ENCODE results near the gene AOAH.

The AOAH gene

GRCh38 chr7:36532981-36533499 is 191.3 kb downstream of the AOAH start:
- DNase-seq (ENCODE audit: low read depth): no peak
- Histone ChIP-seq H3K4me3 (ENCODE audit: low read length) (no peak overlapping the region), H3K4me1 (ENCODE audit: control insufficient read depth, insufficient read depth, low read length) (no peaks in the 10 kb centered on the region), H3K9ac (ENCODE audit: low read length) (no peak overlapping the region), H3K36me3 (ENCODE audit: control insufficient read depth, insufficient read depth, low read length, severe bottlenecking) (no peaks in the 10 kb centered on the region), H3K27me3 (replicated peaks; ENCODE audit: control insufficient read depth, insufficient read depth, low read length) (peaks cover 23% of the 10 kb centered on the region), H3K9me3 (ENCODE audit: control insufficient read depth, low read length) (no peaks in the 10 kb centered on the region)

DNA sequence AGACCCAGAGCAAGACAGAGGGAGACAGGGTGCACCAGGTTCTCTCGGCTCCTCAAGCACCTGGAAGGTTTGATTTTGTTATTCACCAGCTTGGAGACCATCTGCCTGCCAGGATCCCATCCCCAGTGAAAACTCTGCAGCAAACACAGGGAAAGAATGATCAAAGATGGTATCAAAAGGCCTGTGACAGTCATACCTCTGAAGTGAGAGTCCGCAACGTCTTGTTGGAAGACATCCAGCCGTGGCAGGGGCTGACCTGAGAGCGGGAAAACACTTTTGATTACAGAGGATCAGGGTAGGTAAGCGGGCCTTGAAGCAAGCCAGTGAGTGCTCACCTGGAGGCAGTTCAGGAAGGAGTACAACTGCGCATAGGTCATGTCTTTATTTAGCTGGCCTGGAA is 192.3 kb downstream of the AOAH start:
- Histone ChIP-seq H3K4me1 (ENCODE audit: control insufficient read depth, insufficient read depth, low read length) (peaks cover 4% of the 10 kb centered on the region), H3K9ac (ENCODE audit: low read length) (no peak overlapping the region), H3K27me3 (replicated peaks; ENCODE audit: control insufficient read depth, insufficient read depth, low read length) (peaks cover 23% of the 10 kb centered on the region), H3K36me3 (ENCODE audit: control insufficient read depth, insufficient read depth, low read length, severe bottlenecking) (no peaks in the 10 kb centered on the region), H3K9me3 (ENCODE audit: control insufficient read depth, low read length) (no peaks in the 10 kb centered on the region), H3K4me3 (ENCODE audit: low read length) (no peak overlapping the region)
- no peak for DNase-seq (ENCODE audit: low read depth)

- H3K4me1 ChIP-seq (ENCODE audit: control insufficient read depth, insufficient read depth, low read length): peaks cover 7% of the 10 kb centered on the region
- H3K9ac ChIP-seq (ENCODE audit: low read length): no peak overlapping the region
- no peak overlapping the region for H3K4me3 ChIP-seq (ENCODE audit: low read length)
- H3K36me3 ChIP-seq (ENCODE audit: control insufficient read depth, insufficient read depth, low read length, severe bottlenecking): no peaks in the 10 kb centered on the region
- peaks cover 23% of the 10 kb centered on the region for H3K27me3 ChIP-seq (replicated peaks; ENCODE audit: control insufficient read depth, insufficient read depth, low read length)
- no peak for DNase-seq (ENCODE audit: low read depth)
- H3K9me3 ChIP-seq (ENCODE audit: control insufficient read depth, low read length): no peaks in the 10 kb centered on the region
Measured at GRCh38 chr7:36530456-36530855, 193.8 kb downstream of the AOAH start.

GRCh38 chr7:36527549-36527913 is 196.8 kb downstream of the AOAH start:
- no peak overlapping the region for H3K9ac ChIP-seq (ENCODE audit: low read length)
- H3K4me3 ChIP-seq (ENCODE audit: low read length): no peak overlapping the region
- H3K36me3 ChIP-seq (ENCODE audit: control insufficient read depth, insufficient read depth, low read length, severe bottlenecking): no peaks in the 10 kb centered on the region
- H3K27me3 ChIP-seq (replicated peaks; ENCODE audit: control insufficient read depth, insufficient read depth, low read length): peaks cover 21% of the 10 kb centered on the region
- peaks cover 7% of the 10 kb centered on the region for H3K4me1 ChIP-seq (ENCODE audit: control insufficient read depth, insufficient read depth, low read length)
- no peaks in the 10 kb centered on the region for H3K9me3 ChIP-seq (ENCODE audit: control insufficient read depth, low read length)
- DNase-seq (ENCODE audit: low read depth): no peak

DNA sequence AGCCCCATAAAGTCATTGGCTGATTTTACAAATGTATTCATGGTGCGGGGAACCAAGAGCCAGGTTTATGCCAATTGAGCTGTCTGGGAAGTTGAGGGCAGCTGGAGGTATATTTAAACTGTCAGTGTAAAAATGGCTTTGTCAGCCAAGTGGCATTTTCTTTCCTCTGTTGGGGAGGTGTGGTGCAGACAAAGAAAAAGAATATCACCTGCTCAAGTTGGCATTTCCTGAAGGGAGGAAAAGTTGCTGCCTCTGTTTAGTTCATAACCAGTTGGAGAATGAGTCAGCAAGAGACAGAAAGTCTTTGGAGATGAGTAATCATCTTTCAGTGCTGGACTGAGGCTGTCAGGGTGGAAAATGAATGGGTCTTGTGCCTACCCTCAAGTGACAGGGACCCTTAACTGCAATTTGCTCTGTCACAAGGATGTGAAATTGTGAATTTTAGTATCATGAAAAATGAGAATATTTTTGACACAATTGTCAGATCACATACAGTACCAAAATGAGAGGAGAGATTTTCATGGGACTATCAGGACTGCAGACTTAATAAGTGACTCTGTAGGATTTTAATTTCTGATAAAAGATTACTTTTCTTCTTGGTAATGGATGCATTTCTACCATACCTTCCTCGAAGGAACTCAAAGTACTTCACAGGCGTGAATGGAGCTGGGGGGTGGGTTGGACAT is 197.3 kb downstream of the AOAH start:
- Histone ChIP-seq H3K4me3 (ENCODE audit: low read length) (no peak overlapping the region), H3K4me1 (ENCODE audit: control insufficient read depth, insufficient read depth, low read length) (peaks cover 7% of the 10 kb centered on the region), H3K9me3 (ENCODE audit: control insufficient read depth, low read length) (no peaks in the 10 kb centered on the region), H3K36me3 (ENCODE audit: control insufficient read depth, insufficient read depth, low read length, severe bottlenecking) (no peaks in the 10 kb centered on the region), H3K9ac (ENCODE audit: low read length) (no peak overlapping the region), H3K27me3 (replicated peaks; ENCODE audit: control insufficient read depth, insufficient read depth, low read length) (peaks cover 21% of the 10 kb centered on the region)
- peak; percentile 68 for DNase-seq (ENCODE audit: low read depth)

- H3K9me3 ChIP-seq (ENCODE audit: control insufficient read depth, low read length): no peaks in the 10 kb centered on the region
- H3K4me1 ChIP-seq (ENCODE audit: control insufficient read depth, insufficient read depth, low read length): peaks cover 7% of the 10 kb centered on the region
- no peaks in the 10 kb centered on the region for H3K36me3 ChIP-seq (ENCODE audit: control insufficient read depth, insufficient read depth, low read length, severe bottlenecking)
- peaks cover 25% of the 10 kb centered on the region for H3K27me3 ChIP-seq (replicated peaks; ENCODE audit: control insufficient read depth, insufficient read depth, low read length)
- no peak overlapping the region for H3K9ac ChIP-seq (ENCODE audit: low read length)
- H3K4me3 ChIP-seq (ENCODE audit: low read length): no peak overlapping the region
- no peak for DNase-seq (ENCODE audit: low read depth)
Measured at GRCh38 chr7:36523371-36524101, 200.8 kb downstream of the AOAH start.

- H3K9me3 ChIP-seq (ENCODE audit: control insufficient read depth, low read length): no peaks in the 10 kb centered on the region
- H3K4me3 ChIP-seq (ENCODE audit: low read length): no peak overlapping the region
- no peaks in the 10 kb centered on the region for H3K36me3 ChIP-seq (ENCODE audit: control insufficient read depth, insufficient read depth, low read length, severe bottlenecking)
- no peak for DNase-seq (ENCODE audit: low read depth)
- peaks cover 7% of the 10 kb centered on the region for H3K4me1 ChIP-seq (ENCODE audit: control insufficient read depth, insufficient read depth, low read length)
- no peak overlapping the region for H3K9ac ChIP-seq (ENCODE audit: low read length)
- H3K27me3 ChIP-seq (replicated peaks; ENCODE audit: control insufficient read depth, insufficient read depth, low read length): peaks cover 25% of the 10 kb centered on the region
Measured at GRCh38 chr7:36522453-36523007, 201.8 kb downstream of the AOAH start.

DNA sequence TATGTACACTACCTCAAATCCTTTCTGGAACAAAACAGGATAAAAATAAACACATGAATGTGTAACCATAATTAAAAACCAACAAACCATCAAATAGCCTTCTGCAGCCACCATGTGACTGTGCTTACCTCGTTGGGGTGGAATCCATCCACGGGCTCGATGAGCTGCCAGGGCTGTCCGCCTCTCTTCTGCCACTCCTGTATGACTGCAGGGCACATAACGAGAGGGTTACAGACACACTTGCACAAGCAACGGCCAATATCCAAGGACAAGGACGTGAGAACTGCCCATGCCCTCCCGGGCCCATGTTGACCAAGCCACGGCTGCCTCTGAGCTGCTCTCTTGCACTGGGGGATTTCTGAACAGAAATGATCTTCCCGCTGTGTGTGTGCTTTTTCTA is 202.4 kb downstream of the AOAH start:
- H3K27me3 ChIP-seq (replicated peaks; ENCODE audit: control insufficient read depth, insufficient read depth, low read length): peaks cover 25% of the 10 kb centered on the region
- DNase-seq (ENCODE audit: low read depth): peak; percentile 12

DNA sequence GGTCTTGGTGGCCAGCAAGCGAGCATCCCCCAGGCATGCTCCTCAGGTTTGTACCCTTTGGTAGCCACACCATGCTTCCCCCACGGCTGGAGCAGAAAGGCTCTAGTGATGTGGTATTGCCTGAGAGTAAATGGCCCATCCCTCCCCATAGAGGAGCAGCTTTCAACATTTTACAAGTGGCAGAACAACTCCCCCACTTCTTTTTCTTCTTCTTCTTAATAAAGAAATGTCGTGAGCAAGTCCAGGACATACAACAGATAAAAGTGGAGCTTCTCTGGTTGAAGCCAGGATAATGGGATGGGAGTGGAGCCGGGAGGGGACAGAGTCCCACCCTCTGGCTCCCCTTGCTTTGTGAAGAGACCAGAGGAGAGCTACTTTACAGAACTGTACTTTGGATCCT is 203.2 kb downstream of the AOAH start:
- Histone ChIP-seq H3K27me3 (replicated peaks; ENCODE audit: control insufficient read depth, insufficient read depth, low read length) (peaks cover 25% of the 10 kb centered on the region), H3K4me1 (ENCODE audit: control insufficient read depth, insufficient read depth, low read length) (no peaks in the 10 kb centered on the region), H3K9me3 (ENCODE audit: control insufficient read depth, low read length) (no peaks in the 10 kb centered on the region), H3K36me3 (ENCODE audit: control insufficient read depth, insufficient read depth, low read length, severe bottlenecking) (no peaks in the 10 kb centered on the region), H3K9ac (ENCODE audit: low read length) (no peak overlapping the region), H3K4me3 (ENCODE audit: low read length) (no peak overlapping the region)
- no peak for DNase-seq (ENCODE audit: low read depth)

More for the DNA sequence above, 202.4 kb downstream of the AOAH start:
- Histone ChIP-seq H3K9me3 (ENCODE audit: control insufficient read depth, low read length) (no peaks in the 10 kb centered on the region), H3K4me3 (ENCODE audit: low read length) (no peak overlapping the region), H3K4me1 (ENCODE audit: control insufficient read depth, insufficient read depth, low read length) (peaks cover 3% of the 10 kb centered on the region), H3K36me3 (ENCODE audit: control insufficient read depth, insufficient read depth, low read length, severe bottlenecking) (no peaks in the 10 kb centered on the region), H3K9ac (ENCODE audit: low read length) (no peak overlapping the region)

DNA sequence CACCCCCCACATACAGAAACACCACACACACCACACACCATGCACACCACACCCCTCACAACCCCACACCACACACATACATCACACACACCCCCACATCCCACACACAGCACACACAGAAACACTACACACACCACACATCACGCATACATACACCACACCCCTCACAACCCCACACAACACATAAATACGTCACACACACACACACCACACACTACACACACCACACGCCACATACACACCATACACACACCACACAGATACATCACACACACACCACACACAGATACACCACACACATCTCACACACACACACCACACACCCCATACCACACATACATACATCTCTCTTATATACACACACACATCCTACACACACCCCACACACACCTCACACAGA is 208.4 kb downstream of the AOAH start:
- peaks cover under 1% of the 10 kb centered on the region for H3K27me3 ChIP-seq (replicated peaks; ENCODE audit: control insufficient read depth, insufficient read depth, low read length)
- no peak overlapping the region for H3K4me3 ChIP-seq (ENCODE audit: low read length)
- no peak for DNase-seq (ENCODE audit: low read depth)
- H3K9ac ChIP-seq (ENCODE audit: low read length): no peak overlapping the region
- H3K4me1 ChIP-seq (ENCODE audit: control insufficient read depth, insufficient read depth, low read length): no peaks in the 10 kb centered on the region
- H3K36me3 ChIP-seq (ENCODE audit: control insufficient read depth, insufficient read depth, low read length, severe bottlenecking): no peaks in the 10 kb centered on the region
- peaks cover 7% of the 10 kb centered on the region for H3K9me3 ChIP-seq (ENCODE audit: control insufficient read depth, low read length)

All from adipocyte (in vitro differentiated cells).